H9 (cell line): ENCODE measurements around the gene KLHL12. TPM values are rescaled to one million over a fixed set of nuclear protein-coding genes. Genes with fewer than 3 reads are reported as not detected.

ENCODE experiments used
- DNase-seq: peaks from one replicate; pipeline ENCODE4 v3.0.0-alpha.2; 2017
- H2AFZ ChIP-seq: one replicate; pipeline ENCODE4 v1.6.1; 2013; ENCODE audit warnings: mild to moderate bottlenecking, low read length, control low read depth, moderate library complexity
- H2AK5ac ChIP-seq: 2 replicates; pipeline ENCODE4 v1.6.1; 2013; ENCODE audit warnings: low read length, control low read depth, mixed read lengths; ENCODE audit not compliant: insufficient read length
- H2BK120ac ChIP-seq: one replicate; pipeline ENCODE4 v1.6.1; 2013; ENCODE audit warnings: low read depth, mild to moderate bottlenecking, low read length, control low read depth, inconsistent platforms; ENCODE audit not compliant: poor library complexity, severe bottlenecking
- H2BK12ac ChIP-seq: 2 replicates; pipeline ENCODE4 v1.6.1; 2013; ENCODE audit warnings: low read length, control low read depth, mixed read lengths, low read depth; ENCODE audit not compliant: insufficient read length
- H2BK15ac ChIP-seq: 2 replicates; pipeline ENCODE4 v1.6.1; 2013; ENCODE audit warnings: low read depth, low read length, control low read depth
- H2BK20ac ChIP-seq: one replicate; pipeline ENCODE4 v1.6.1; 2013; ENCODE audit warnings: low read depth, mild to moderate bottlenecking, low read length, control low read depth, inconsistent platforms; ENCODE audit not compliant: poor library complexity, severe bottlenecking
- H2BK5ac ChIP-seq: 2 replicates; pipeline ENCODE4 v1.6.1; 2013; ENCODE audit warnings: low read length, control low read depth, mixed read lengths; ENCODE audit not compliant: insufficient read length
- H3K14ac ChIP-seq: 2 replicates; pipeline ENCODE4 v1.6.1; 2013; ENCODE audit warnings: low read length, control low read depth; ENCODE audit not compliant: insufficient read depth
- H3K18ac ChIP-seq: 2 replicates; pipeline ENCODE4 v1.6.1; 2013; ENCODE audit warnings: low read depth, mild to moderate bottlenecking, mixed read lengths, low read length, control low read depth; ENCODE audit not compliant: insufficient read length
- H3K23ac ChIP-seq: 2 replicates; pipeline ENCODE4 v1.6.1; 2013; ENCODE audit warnings: low read length, control low read depth, mixed read lengths, low read depth; ENCODE audit not compliant: insufficient read length
- H3K23me2 ChIP-seq: 2 replicates; pipeline ENCODE4 v1.6.1; 2013; ENCODE audit warnings: low read depth, mild to moderate bottlenecking, mixed read lengths, low read length, control low read depth; ENCODE audit not compliant: insufficient read length, poor library complexity, severe bottlenecking
- H3K27ac ChIP-seq: 2 replicates; pipeline ENCODE4 v1.5.1; 2013; ENCODE audit warnings: low read length, control low read depth, mixed read lengths, low read depth; ENCODE audit not compliant: insufficient read length
- H3K27me3 ChIP-seq: 2 replicates; pipeline ENCODE4 v1.6.1; 2013; ENCODE audit warnings: low read length, control low read depth, inconsistent platforms; ENCODE audit not compliant: insufficient read depth
- H3K4ac ChIP-seq: 2 replicates; pipeline ENCODE4 v1.6.1; 2013; ENCODE audit warnings: low read depth, mild to moderate bottlenecking, control low read depth, inconsistent platforms, low read length, moderate library complexity
- H3K4me1 ChIP-seq: 2 replicates; pipeline ENCODE4 v1.6.1; 2013; ENCODE audit warnings: low read length, control low read depth, inconsistent platforms; ENCODE audit not compliant: insufficient read depth
- H3K4me2 ChIP-seq: 2 replicates; pipeline ENCODE4 v1.6.1; 2013; ENCODE audit warnings: low read length, control low read depth, mixed read lengths; ENCODE audit not compliant: insufficient read length, insufficient read depth
- H3K56ac ChIP-seq: 2 replicates; pipeline ENCODE4 v1.6.1; 2013; ENCODE audit warnings: low read depth, mild to moderate bottlenecking, mixed read lengths, low read length, control low read depth; ENCODE audit not compliant: insufficient read length
- H3K79me1 ChIP-seq: 2 replicates; pipeline ENCODE4 v1.6.1; 2013; ENCODE audit warnings: low read depth, mild to moderate bottlenecking, moderate library complexity, low read length, control low read depth, inconsistent platforms; ENCODE audit not compliant: insufficient read depth, poor library complexity, severe bottlenecking
- H3K79me2 ChIP-seq: 2 replicates; pipeline ENCODE4 v1.6.1; 2013; ENCODE audit warnings: low read length, control low read depth, inconsistent platforms; ENCODE audit not compliant: insufficient read depth
- H3K9ac ChIP-seq: 2 replicates; pipeline ENCODE4 v1.6.1; 2013; ENCODE audit warnings: low read length, control low read depth, mixed read lengths; ENCODE audit not compliant: insufficient read length; ENCODE audit errors: extremely low read depth
- H3K9me3 ChIP-seq: one replicate; pipeline ENCODE4 v1.6.1; 2013; ENCODE audit warnings: low read depth, low read length, inconsistent platforms; ENCODE audit not compliant: control insufficient read depth
- H3T11ph ChIP-seq: one replicate; pipeline ENCODE4 v1.6.1; 2013; ENCODE audit warnings: mild to moderate bottlenecking, low read length, control low read depth, inconsistent platforms
- H4K20me1 ChIP-seq: one replicate; pipeline ENCODE4 v1.6.1; 2013; ENCODE audit not compliant: control insufficient read depth, insufficient read length, insufficient read depth
- H4K5ac ChIP-seq: 2 replicates; pipeline ENCODE4 v1.6.1; 2013; ENCODE audit warnings: low read depth, mild to moderate bottlenecking, mixed read lengths, low read length, control low read depth; ENCODE audit not compliant: insufficient read length
- H4K8ac ChIP-seq: replicated peaks from 2 replicates; pipeline ENCODE4 v1.6.1; 2013; ENCODE audit warnings: low read length, control low read depth, mixed read lengths, low read depth; ENCODE audit not compliant: insufficient read length
- H4K91ac ChIP-seq: 2 replicates; pipeline ENCODE4 v1.6.1; 2013; ENCODE audit warnings: low read depth, mild to moderate bottlenecking, moderate library complexity, mixed read lengths, low read length, control low read depth; ENCODE audit not compliant: insufficient read length
- H3K27ac Mint-ChIP-seq, 3 experiments: 2 replicates in 2 of 3; 3 replicates in 1 of 3; pipeline ENCODE4 v1.8.0; 2020 to 2021; ENCODE audit warnings: mixed read lengths in 3 of 3, mild to moderate bottlenecking in 1 of 3, moderate library complexity in 1 of 3
- H3K27me3 Mint-ChIP-seq: 2 replicates; pipeline ENCODE4 v1.8.0; 2021; ENCODE audit warnings: low read depth, mild to moderate bottlenecking, moderate library complexity, mixed read lengths
- H3K36me3 Mint-ChIP-seq, 3 experiments: 2 replicates in 2 of 3; 3 replicates in 1 of 3; pipeline ENCODE4 v1.8.0; 2020 to 2021; ENCODE audit warnings: low read depth in 3 of 3, mixed read lengths in 3 of 3; ENCODE audit not compliant: insufficient read depth in 1 of 3
- H3K4me1 Mint-ChIP-seq, 2 experiments: 2 replicates each; pipeline ENCODE4 v1.8.0; 2020; ENCODE audit warnings: mixed read lengths in 2 of 2
- H3K4me3 Mint-ChIP-seq, 2 experiments: 2 replicates in 1 of 2; 3 replicates in 1 of 2; pipeline ENCODE4 v1.8.0; 2020 to 2021; ENCODE audit warnings: mild to moderate bottlenecking in 2 of 2, mixed read lengths in 2 of 2, moderate library complexity in 1 of 2
- H3K9me3 Mint-ChIP-seq, 2 experiments: 2 replicates in 1 of 2; 3 replicates in 1 of 2; pipeline ENCODE4 v1.8.0; 2020; ENCODE audit warnings: mild to moderate bottlenecking in 2 of 2, mixed read lengths in 2 of 2, moderate library complexity in 1 of 2
- WGBS: extraction: QIAGEN DNeasy Blood & Tissue Kit; methylation state at CpG from one replicate; pipeline ENCODE4 v1.1.7; 2013; ENCODE audit warnings: missing lambda C conversion rate, low lambda C conversion rate, mixed read lengths; ENCODE audit not compliant: insufficient read length; ENCODE audit errors: extremely low coverage; 5-methylcytosine and 5-hydroxymethylcytosine counted together
- total RNA-seq: library from RNA; stranded (reverse); gene quantifications from 2 replicates; pipeline ENCODE4 v1.2.1, GENCODE V29; 2021
- TF ChIP-seq, protein P1 (sequence below): fragments of 200-600 bp; sonication (generic); conservative IDR thresholded peaks from 3 replicates; pipeline ENCODE4 v1.8.0; 2021; ENCODE audit warnings: antibody characterized with exemption, mild to moderate bottlenecking

Gene KLHL12
- total RNA-seq, 1 experiment from 2014 or later: 38.4 TPM

GRCh38 chr1:202857136-202857610, 69.9 kb downstream of the KLHL12 start:
- no peak overlapping the region for H2AFZ ChIP-seq
- H3K27me3 ChIP-seq: no peaks in the 10 kb centered on the region
- peaks cover 3% of the 10 kb centered on the region; the same call in 1 of the 2 replicates for H3K79me2 ChIP-seq
- no peak overlapping the region for H3K56ac ChIP-seq
- no peaks in the 10 kb centered on the region for H3K9me3 ChIP-seq
- DNase-seq: no peak
- Mint-ChIP-seq H3K27me3 (no peaks in the 10 kb centered on the region), H3K36me3 (peaks cover 18 to 56% (median 46%) of the 10 kb centered on the region in 3 experiments; a peak in 6 of 7 replicates), H3K4me1 (peaks cover 11 to 16% of the 10 kb centered on the region in 2 experiments), H3K27ac (no peak overlapping the region), H3K9me3 (no peaks in the 10 kb centered on the region), H3K4me3 (no peak overlapping the region)
- H3K23me2 ChIP-seq: peaks cover 4% of the 10 kb centered on the region
- H4K20me1 ChIP-seq: no peaks in the 10 kb centered on the region
- no peak overlapping the region for H3K27ac ChIP-seq
- no peak overlapping the region for H3T11ph ChIP-seq
- TF ChIP-seq, protein P1, sequence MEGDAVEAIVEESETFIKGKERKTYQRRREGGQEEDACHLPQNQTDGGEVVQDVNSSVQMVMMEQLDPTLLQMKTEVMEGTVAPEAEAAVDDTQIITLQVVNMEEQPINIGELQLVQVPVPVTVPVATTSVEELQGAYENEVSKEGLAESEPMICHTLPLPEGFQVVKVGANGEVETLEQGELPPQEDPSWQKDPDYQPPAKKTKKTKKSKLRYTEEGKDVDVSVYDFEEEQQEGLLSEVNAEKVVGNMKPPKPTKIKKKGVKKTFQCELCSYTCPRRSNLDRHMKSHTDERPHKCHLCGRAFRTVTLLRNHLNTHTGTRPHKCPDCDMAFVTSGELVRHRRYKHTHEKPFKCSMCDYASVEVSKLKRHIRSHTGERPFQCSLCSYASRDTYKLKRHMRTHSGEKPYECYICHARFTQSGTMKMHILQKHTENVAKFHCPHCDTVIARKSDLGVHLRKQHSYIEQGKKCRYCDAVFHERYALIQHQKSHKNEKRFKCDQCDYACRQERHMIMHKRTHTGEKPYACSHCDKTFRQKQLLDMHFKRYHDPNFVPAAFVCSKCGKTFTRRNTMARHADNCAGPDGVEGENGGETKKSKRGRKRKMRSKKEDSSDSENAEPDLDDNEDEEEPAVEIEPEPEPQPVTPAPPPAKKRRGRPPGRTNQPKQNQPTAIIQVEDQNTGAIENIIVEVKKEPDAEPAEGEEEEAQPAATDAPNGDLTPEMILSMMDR: no peak
- no peak overlapping the region for H4K8ac ChIP-seq
- H2BK15ac ChIP-seq: no peak overlapping the region
- H3K9ac ChIP-seq: no peak overlapping the region
- no peak overlapping the region for H2BK120ac ChIP-seq
- H3K23ac ChIP-seq: no peak overlapping the region
- H2AK5ac ChIP-seq: no peak overlapping the region
- H2BK20ac ChIP-seq: no peak overlapping the region
- H2BK5ac ChIP-seq: no peak overlapping the region
- H3K14ac ChIP-seq: no peak overlapping the region
- no peak overlapping the region for H4K91ac ChIP-seq
- WGBS: no CpG with 5 or more reads among the region's 4 CpGs
- H3K4me2 ChIP-seq: no peak overlapping the region
- no peak overlapping the region for H4K5ac ChIP-seq
- no peak overlapping the region for H3K18ac ChIP-seq
- no peak overlapping the region for H2BK12ac ChIP-seq
- H3K4me1 ChIP-seq: 0 out of 2 replicates have a peak, but pooled peaks cover 2% of the 10 kb centered on the region
- H3K4ac ChIP-seq: no peak overlapping the region
- H3K79me1 ChIP-seq: peaks cover 11% of the 10 kb centered on the region
